ENCODE results near the gene DNAH10.

Gene DNAH10

DNA sequence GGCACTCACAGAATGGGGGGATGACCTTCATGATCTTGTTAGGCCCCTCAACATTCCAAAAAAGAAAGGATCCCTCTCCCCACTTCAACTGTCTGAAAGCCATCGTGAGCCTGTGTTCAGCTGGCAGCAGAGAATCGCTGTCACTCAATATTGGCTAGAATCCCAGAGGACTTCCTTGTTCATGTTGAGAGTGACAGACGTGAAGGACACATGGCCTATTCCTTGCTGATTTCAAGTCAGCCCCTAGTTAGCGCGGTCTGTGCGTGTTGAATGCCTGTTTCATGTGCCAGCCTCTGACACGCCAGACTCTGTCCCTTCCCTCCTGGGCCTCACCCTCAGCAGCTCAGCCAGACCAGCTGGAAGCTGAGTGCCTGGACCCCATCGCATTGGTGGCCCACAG, 43.1 kb downstream of the DNAH10 start:
- H3K36me3 ChIP-seq (ENCODE audit: insufficient read depth, low read depth, low read length), result no peaks in the 10 kb centered on the region
- H3K27ac ChIP-seq (ENCODE audit: low read length), result no peak overlapping the region
- H3K4me1 ChIP-seq (ENCODE audit: insufficient read depth, low read length), result no peaks in the 10 kb centered on the region
- no peak overlapping the region for H3K4me3 ChIP-seq (ENCODE audit: low read length)
- no peaks in the 10 kb centered on the region for H3K27me3 ChIP-seq (ENCODE audit: insufficient read depth, low read length)
- H3K9me3 ChIP-seq (ENCODE audit: insufficient read depth, low read depth, low read length), result no peaks in the 10 kb centered on the region
- no peak overlapping the region for H3K9ac ChIP-seq (ENCODE audit: low read depth, low read length)

DNA sequence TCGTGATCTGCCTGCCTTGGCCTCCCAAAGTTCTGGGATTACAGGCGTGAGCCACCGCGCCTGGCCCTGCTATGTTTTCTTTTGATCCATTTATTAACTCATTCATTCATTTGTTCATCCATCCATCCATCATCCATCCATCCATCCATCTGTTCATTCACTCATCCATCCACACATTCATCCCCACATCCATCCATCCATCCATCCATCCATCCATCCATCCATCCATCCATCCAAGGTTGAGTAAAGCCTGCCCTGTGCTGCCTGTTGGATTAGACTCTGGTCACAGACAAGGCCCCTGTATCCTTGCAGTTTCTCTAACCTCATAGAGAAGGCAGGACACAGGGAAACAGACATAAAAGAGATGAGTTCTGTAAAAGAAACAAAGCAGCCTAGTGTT, 44.9 kb downstream of the DNAH10 start:
- Histone ChIP-seq H3K27me3 (ENCODE audit: insufficient read depth, low read length) (no peaks in the 10 kb centered on the region), H3K9me3 (ENCODE audit: insufficient read depth, low read depth, low read length) (no peaks in the 10 kb centered on the region), H3K4me3 (ENCODE audit: low read length) (no peak overlapping the region), H3K4me1 (ENCODE audit: insufficient read depth, low read length) (no peaks in the 10 kb centered on the region), H3K9ac (ENCODE audit: low read depth, low read length) (no peak overlapping the region), H3K27ac (ENCODE audit: low read length) (no peak overlapping the region), H3K36me3 (ENCODE audit: insufficient read depth, low read depth, low read length) (no peaks in the 10 kb centered on the region)

- no peak overlapping the region for H3K4me3 ChIP-seq (ENCODE audit: low read length)
- H3K9me3 ChIP-seq (ENCODE audit: insufficient read depth, low read depth, low read length), result no peaks in the 10 kb centered on the region
- no peak overlapping the region for H3K27ac ChIP-seq (ENCODE audit: low read length)
- H3K4me1 ChIP-seq (ENCODE audit: insufficient read depth, low read length), result no peaks in the 10 kb centered on the region
- no peaks in the 10 kb centered on the region for H3K27me3 ChIP-seq (ENCODE audit: insufficient read depth, low read length)
- no peaks in the 10 kb centered on the region for H3K36me3 ChIP-seq (ENCODE audit: insufficient read depth, low read depth, low read length)
- no peak overlapping the region for H3K9ac ChIP-seq (ENCODE audit: low read depth, low read length)
Observed at GRCh38 chr12:123807670-123808069, 45.6 kb downstream of the DNAH10 start.

DNA sequence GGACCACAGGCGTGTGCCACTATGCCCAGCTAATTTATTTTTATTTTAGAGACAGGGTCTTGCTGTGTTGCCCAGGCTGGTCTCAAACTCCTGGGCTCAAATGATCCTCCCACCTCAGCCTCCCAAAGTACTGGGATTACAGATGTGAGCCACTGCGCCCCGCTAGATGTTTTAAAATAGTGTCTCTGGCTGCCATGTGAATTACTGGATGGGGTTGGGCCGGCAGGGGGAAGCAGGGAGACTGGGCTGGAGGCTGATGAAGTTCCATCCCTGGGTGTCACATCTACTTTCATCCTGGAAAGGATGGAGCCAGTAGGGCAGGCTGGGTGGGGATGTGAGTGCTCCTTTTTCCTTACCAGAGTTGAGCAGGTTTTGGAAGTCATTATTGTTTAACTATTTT, 46.1 kb downstream of the DNAH10 start:
- Histone ChIP-seq H3K4me3 (ENCODE audit: low read length) (no peak overlapping the region), H3K27ac (ENCODE audit: low read length) (no peak overlapping the region), H3K36me3 (ENCODE audit: insufficient read depth, low read depth, low read length) (no peaks in the 10 kb centered on the region), H3K27me3 (ENCODE audit: insufficient read depth, low read length) (no peaks in the 10 kb centered on the region), H3K9me3 (ENCODE audit: insufficient read depth, low read depth, low read length) (no peaks in the 10 kb centered on the region), H3K4me1 (ENCODE audit: insufficient read depth, low read length) (no peaks in the 10 kb centered on the region), H3K9ac (ENCODE audit: low read depth, low read length) (no peak overlapping the region)

GRCh38 chr12:123813349-123813748, 51.2 kb downstream of the DNAH10 start:
- no peaks in the 10 kb centered on the region for H3K4me1 ChIP-seq (ENCODE audit: insufficient read depth, low read length)
- H3K9me3 ChIP-seq (ENCODE audit: insufficient read depth, low read depth, low read length), result peaks cover 11% of the 10 kb centered on the region; the same call in 1 of the 2 replicates
- H3K27me3 ChIP-seq (ENCODE audit: insufficient read depth, low read length), result no peaks in the 10 kb centered on the region
- H3K27ac ChIP-seq (ENCODE audit: low read length), result no peak overlapping the region
- H3K36me3 ChIP-seq (ENCODE audit: insufficient read depth, low read depth, low read length), result no peaks in the 10 kb centered on the region
- no peak overlapping the region for H3K9ac ChIP-seq (ENCODE audit: low read depth, low read length)
- H3K4me3 ChIP-seq (ENCODE audit: low read length), result no peak overlapping the region

- peaks cover 11% of the 10 kb centered on the region; the same call in 1 of the 2 replicates for H3K9me3 ChIP-seq (ENCODE audit: insufficient read depth, low read depth, low read length)
- H3K27ac ChIP-seq (ENCODE audit: low read length), result no peak overlapping the region
- H3K9ac ChIP-seq (ENCODE audit: low read depth, low read length), result no peak overlapping the region
- H3K27me3 ChIP-seq (ENCODE audit: insufficient read depth, low read length), result peaks cover 5% of the 10 kb centered on the region; the same call in 1 of the 2 replicates
- no peaks in the 10 kb centered on the region for H3K4me1 ChIP-seq (ENCODE audit: insufficient read depth, low read length)
- H3K4me3 ChIP-seq (ENCODE audit: low read length), result no peak overlapping the region
- no peaks in the 10 kb centered on the region for H3K36me3 ChIP-seq (ENCODE audit: insufficient read depth, low read depth, low read length)
Observed at GRCh38 chr12:123815968-123816367, 53.9 kb downstream of the DNAH10 start.

DNA sequence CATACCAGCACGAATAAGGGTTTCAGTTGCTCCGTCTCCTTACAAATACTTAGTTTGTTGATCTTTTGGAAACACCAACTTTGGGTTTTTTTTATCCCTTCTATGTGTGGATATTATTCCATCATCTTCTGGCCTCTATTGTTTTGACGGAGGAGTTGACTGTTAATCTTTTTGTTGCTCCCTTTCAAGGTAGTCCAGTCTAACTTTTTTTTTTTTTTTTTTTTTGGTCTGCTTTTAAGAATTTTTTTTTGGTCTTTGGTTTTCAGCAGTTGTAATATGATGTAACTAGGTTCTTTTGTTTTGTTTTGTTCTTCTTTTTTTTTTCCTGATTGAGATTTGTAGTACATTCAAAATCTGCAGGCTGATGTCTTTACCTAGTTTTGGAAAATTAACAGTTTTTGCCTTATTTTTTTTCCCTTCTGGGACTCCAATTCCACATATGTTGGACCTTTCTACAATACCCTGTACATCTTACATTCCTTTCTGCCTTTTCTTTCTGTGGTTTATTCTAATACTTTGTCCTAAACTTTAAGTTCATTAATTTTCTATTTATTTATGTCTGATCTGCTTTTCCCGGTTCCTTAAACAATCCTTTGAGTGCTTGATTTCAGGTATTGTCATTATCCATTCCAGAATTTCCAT, 54.9 kb downstream of the DNAH10 start:
- Histone ChIP-seq H3K4me1 (ENCODE audit: insufficient read depth, low read length) (no peaks in the 10 kb centered on the region), H3K27me3 (ENCODE audit: insufficient read depth, low read length) (peaks cover 5% of the 10 kb centered on the region; the same call in 1 of the 2 replicates), H3K9me3 (ENCODE audit: insufficient read depth, low read depth, low read length) (peaks cover 11% of the 10 kb centered on the region; the same call in 1 of the 2 replicates), H3K4me3 (ENCODE audit: low read length) (no peak overlapping the region), H3K9ac (ENCODE audit: low read depth, low read length) (no peak overlapping the region), H3K36me3 (ENCODE audit: insufficient read depth, low read depth, low read length) (no peaks in the 10 kb centered on the region), H3K27ac (ENCODE audit: low read length) (no peak overlapping the region)

DNA sequence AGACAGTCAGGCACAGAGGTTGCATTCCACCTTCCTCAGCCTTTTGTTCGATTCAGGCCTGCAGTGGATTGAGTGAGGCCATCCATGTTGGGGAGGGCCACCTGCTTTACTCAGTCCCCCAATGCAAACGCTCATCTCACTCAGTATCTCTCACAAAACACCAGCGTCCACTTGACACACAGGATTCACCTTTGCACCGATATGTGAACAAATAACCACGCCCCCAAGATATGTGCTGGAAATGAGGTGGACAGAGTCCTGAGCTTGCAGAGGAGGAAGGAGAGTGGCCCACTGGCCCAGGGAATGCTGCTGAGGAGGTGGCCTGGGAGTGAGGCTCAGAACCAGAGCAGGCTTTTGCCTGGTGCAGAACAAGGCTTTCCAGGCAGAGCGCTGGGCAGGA, 60.7 kb downstream of the DNAH10 start:
- Histone ChIP-seq H3K36me3 (ENCODE audit: insufficient read depth, low read depth, low read length) (no peaks in the 10 kb centered on the region), H3K4me1 (ENCODE audit: insufficient read depth, low read length) (no peaks in the 10 kb centered on the region), H3K9me3 (ENCODE audit: insufficient read depth, low read depth, low read length) (peaks cover 5% of the 10 kb centered on the region; the same call in 1 of the 2 replicates), H3K9ac (ENCODE audit: low read depth, low read length) (no peak overlapping the region), H3K27ac (ENCODE audit: low read length) (no peak overlapping the region), H3K27me3 (ENCODE audit: insufficient read depth, low read length) (peaks cover 5% of the 10 kb centered on the region; the same call in 1 of the 2 replicates), H3K4me3 (ENCODE audit: low read length) (no peak overlapping the region)

GRCh38 chr12:123828120-123828519, 66.0 kb downstream of the DNAH10 start:
- no peak overlapping the region for H3K9ac ChIP-seq (ENCODE audit: low read depth, low read length)
- peaks cover 16% of the 10 kb centered on the region; the same call in 1 of the 2 replicates for H3K9me3 ChIP-seq (ENCODE audit: insufficient read depth, low read depth, low read length)
- no peak overlapping the region for H3K27ac ChIP-seq (ENCODE audit: low read length)
- no peak overlapping the region for H3K4me3 ChIP-seq (ENCODE audit: low read length)
- no peaks in the 10 kb centered on the region for H3K36me3 ChIP-seq (ENCODE audit: insufficient read depth, low read depth, low read length)
- no peaks in the 10 kb centered on the region for H3K27me3 ChIP-seq (ENCODE audit: insufficient read depth, low read length)
- H3K4me1 ChIP-seq (ENCODE audit: insufficient read depth, low read length), result no peaks in the 10 kb centered on the region

- Histone ChIP-seq H3K4me1 (ENCODE audit: insufficient read depth, low read length) (no peaks in the 10 kb centered on the region), H3K4me3 (ENCODE audit: low read length) (no peak overlapping the region), H3K27ac (ENCODE audit: low read length) (no peak overlapping the region), H3K9me3 (ENCODE audit: insufficient read depth, low read depth, low read length) (peaks cover 16% of the 10 kb centered on the region; the same call in 1 of the 2 replicates), H3K36me3 (ENCODE audit: insufficient read depth, low read depth, low read length) (no peaks in the 10 kb centered on the region), H3K9ac (ENCODE audit: low read depth, low read length) (no peak overlapping the region), H3K27me3 (ENCODE audit: insufficient read depth, low read length) (no peaks in the 10 kb centered on the region)
Observed at GRCh38 chr12:123828854-123829547, 66.9 kb downstream of the DNAH10 start.

DNA sequence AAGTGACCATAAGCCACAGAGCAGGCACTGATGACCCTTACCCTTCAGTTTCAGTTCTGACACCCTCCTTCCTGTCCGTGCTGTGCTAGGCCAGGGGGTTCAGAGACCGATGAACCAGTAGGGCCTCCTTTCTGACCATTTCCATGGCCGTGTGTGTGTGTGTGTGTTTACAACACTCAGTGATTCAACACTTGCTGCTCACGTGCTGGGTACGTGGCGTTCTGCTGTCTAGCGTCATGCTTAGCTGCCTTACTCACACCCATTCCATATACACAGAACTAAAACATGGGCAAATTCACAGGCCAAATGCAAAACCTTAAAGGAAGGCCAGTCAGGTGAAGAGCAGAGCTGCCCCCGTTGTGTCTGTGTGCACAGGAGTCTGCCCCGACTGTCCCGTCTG, 67.5 kb downstream of the DNAH10 start:
- H3K36me3 ChIP-seq (ENCODE audit: insufficient read depth, low read depth, low read length), result no peaks in the 10 kb centered on the region
- H3K4me3 ChIP-seq (ENCODE audit: low read length), result no peak overlapping the region
- H3K9me3 ChIP-seq (ENCODE audit: insufficient read depth, low read depth, low read length), result peaks cover 16% of the 10 kb centered on the region; the same call in 1 of the 2 replicates
- H3K27me3 ChIP-seq (ENCODE audit: insufficient read depth, low read length), result no peaks in the 10 kb centered on the region
- H3K27ac ChIP-seq (ENCODE audit: low read length), result no peak overlapping the region
- H3K4me1 ChIP-seq (ENCODE audit: insufficient read depth, low read length), result no peaks in the 10 kb centered on the region
- H3K9ac ChIP-seq (ENCODE audit: low read depth, low read length), result no peak overlapping the region

DNA sequence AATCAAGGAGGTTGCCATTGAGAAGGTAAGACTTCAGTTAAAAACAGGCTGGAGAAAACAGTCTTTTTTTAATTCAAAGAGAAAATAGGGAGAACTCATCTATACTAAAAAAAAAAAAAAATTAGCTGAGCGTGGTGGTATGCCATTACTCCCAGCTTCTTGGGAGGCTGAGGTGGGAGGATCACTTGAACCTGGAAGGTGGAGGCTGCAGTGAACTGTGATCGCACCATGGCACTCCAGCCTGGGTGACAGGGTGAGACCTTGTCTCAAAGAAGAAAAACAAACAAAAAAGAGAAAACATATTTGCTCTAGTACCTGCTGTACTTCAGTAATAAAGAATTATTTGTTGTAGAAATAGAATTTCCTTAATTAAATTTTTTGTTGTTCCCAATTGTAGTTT, 68.6 kb downstream of the DNAH10 start:
- H3K9me3 ChIP-seq (ENCODE audit: insufficient read depth, low read depth, low read length), result peaks cover 16% of the 10 kb centered on the region; the same call in 1 of the 2 replicates
- no peaks in the 10 kb centered on the region for H3K4me1 ChIP-seq (ENCODE audit: insufficient read depth, low read length)
- no peak overlapping the region for H3K27ac ChIP-seq (ENCODE audit: low read length)
- no peak overlapping the region for H3K9ac ChIP-seq (ENCODE audit: low read depth, low read length)
- H3K36me3 ChIP-seq (ENCODE audit: insufficient read depth, low read depth, low read length), result no peaks in the 10 kb centered on the region
- no peak overlapping the region for H3K4me3 ChIP-seq (ENCODE audit: low read length)
- no peaks in the 10 kb centered on the region for H3K27me3 ChIP-seq (ENCODE audit: insufficient read depth, low read length)
